Kidney capillary endothelial cell (primary cell): ENCODE measurements around the gene ART3.

Experiments
- DNase-seq: peaks from one replicate; pipeline ENCODE4 v3.0.0-alpha.2; 2018; ENCODE audit warnings: low spot score

Gene ART3

DNA sequence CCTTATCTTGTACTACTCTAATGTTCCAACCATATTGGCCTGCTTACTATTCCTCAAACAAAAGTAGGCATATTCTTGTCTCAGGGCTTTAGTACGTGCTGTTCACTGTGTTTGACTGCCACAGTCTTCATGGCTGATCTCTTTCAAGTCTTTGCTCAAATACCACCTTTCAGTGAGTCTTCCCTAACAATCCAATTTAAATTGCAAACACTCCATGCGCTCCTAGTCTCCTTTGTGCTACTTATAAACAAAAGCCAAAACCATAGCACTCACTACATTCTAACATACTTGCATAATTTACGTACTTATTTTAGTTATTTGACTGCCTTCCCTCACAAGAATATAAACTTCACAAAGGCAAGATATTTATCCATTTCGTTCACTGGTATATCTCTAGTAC, 1.7 kb upstream of the ART3 start:
- DNase-seq: no peak

DNA sequence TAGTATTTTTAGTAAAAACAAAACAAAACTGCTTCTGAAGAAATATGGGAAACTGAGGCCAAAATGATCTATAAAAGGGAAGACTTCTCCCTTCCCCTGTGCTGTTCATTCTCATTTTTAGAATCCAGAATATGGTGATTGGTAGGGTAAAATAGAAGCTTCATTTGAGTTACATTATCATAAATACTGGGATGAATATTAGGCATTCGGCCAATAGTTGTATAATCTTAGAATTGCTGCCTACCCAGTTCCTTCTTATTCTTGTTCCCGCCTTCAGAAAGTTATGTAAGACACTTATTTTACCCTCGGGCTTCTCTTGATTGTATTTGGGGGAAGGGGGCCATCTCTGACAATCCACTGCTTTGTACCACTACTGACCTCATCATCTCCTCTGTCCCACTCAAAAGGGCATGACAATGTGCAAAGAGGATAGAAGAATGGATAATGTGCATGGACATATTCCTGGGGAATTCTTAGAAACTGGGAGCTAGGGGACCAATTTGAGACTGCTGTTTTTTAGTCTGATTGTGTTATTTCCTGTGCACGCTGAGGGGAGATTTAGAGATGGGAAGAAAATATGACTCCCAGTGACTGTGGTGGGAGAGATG, 588 bp downstream of the ART3 start:
- no peak for DNase-seq

DNA sequence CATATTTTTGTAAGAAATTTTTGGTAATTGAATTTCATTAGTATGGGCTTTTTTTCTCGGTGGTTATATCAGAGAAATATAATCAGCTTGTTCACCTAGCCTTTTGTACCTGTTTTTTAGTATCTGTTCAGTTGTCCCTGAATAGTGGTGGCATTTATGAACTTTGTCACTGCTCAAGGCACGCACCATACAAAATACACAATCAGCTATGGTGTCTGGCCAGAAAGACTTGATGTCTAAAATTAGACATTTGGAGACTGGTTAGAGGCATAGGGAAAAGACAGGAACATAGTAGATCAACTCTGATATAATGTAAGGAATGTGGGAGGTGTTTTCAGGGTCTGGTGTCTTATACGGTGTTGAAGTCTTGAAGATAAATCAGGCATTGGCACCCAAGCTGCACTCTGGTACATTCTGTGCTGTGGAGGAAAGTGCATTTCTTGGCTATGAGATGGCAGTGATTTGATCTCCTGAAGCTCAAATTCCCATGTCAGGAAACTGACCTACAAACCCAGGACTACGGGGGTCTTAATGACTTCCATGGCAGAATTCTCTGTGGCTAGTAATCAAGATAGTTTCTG, 3.6 kb downstream of the ART3 start:
- DNase-seq: no peak

DNA sequence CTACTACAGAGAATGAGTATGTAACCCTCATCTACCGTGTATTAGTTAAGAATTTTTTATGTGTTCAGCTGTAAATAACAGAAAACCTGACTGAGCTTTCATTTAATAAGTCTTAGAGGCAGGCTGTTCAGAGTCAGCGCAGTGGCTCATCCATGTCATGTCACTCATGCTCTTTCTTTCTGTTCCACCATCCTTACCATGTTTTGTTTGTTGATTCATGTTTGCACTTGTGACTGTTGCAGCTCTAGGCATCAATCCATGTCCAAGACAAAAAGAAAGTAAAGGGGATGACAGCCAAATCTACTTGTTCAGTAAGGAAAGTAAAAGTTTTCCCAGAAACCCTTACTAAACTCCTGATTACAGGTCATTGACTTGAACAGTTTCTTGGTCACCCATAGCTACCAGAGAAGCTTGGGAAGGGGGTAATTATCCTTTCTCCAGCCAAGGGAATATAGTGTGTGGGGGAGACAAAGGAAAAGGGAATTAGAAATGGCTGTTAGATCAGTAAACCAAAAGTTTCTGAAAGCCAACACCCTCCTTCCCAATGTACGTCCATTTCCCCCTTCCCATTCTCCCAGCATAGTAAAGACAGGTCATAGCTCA, 9.0 kb downstream of the ART3 start:
- DNase-seq: no peak

DNA sequence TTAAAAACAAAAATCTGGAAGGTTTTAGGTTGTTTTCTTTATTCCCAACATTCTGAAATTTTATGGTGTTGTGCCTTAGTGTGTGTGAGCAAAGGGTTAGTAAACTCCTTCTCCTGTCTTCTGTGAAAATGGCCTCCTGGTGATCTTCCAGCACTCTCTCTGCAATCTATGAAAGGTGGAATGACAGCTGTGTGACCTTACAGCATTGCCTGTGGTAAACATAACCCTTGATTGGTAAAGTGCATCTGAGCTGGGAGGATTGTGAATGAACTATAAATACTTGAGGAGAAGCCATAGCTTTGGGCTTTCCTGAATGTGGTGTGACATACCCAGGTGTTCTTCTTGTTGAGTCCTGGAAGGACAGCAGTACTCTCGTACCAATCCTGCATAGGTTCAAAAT, 10.0 kb downstream of the ART3 start:
- DNase-seq: no peak

DNA sequence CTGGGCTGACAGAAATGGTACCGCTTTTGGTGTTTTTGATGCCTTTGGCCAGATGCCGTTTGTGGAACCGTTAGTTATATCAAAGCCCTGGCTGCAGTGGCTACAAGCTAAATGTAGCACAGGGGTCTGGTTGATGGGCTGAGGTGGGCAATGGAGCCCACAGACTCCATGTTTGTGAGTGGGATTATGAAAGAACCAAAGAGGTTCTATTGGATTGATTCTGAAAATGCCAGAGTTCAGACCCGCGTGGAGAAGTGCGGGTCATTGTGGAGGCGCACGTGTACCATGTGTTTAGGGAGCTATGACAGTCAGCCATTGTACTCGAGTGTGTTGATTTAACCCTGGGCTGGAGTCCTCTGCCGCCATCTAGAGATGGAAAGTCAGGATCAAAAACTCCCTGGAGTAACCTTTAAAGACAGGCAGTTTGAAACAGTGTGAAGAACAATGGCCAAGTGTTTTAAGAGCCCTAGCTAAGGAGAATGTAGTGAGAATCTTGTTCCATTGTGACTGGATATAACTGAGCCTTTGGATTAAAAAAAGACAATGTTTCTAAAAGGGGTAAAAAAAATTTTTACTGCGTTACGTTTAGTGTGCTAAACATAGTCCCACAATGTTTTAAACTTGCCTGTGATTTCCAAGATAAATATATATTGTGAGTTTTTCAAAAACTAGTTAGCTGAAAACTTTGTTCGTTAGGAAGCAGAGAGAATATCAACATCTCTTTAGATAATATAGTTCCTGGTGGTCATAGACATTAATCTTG, 12.7 kb downstream of the ART3 start:
- peak; percentile 69 for DNase-seq

DNA sequence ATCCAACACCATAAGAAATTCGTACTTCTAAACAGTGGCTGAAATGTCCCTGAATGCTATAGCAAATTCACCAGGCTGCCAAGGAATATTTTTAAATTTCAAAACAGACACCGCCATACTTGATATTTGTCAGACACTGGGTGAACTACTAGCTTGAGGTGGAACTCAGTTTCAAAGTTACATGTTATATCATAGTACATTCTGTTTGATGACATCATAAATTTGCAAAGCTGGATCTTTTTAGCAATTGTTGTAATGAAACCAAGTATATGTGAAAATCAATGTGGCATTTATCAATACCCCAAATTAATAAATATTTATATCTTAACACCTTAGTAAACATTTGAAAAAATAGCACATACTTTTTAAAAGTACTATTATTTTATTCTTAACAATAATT, 14.2 kb downstream of the ART3 start:
- DNase-seq: no peak

DNA sequence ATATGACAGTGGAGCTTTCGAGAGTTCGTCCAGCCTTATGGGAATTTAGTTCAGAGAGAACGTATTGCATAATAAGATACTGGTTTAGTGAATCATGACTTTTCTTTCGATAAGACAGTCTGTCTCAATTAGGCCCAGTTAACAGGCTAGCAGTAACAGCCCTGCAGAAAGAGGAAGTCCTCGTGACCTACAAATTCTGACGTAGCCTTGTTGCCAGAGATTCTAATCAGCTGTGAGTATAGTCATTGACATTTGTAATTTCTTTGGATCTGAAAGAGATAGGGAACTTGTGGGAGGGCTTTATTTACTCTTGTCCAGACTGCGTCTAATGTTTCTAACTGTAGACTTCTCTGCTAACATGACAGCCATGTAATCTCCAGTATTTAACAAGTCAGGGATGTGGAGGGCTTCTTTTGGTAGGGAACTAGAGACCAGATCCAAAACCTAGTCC, 15.8 kb downstream of the ART3 start:
- DNase-seq: no peak

DNA sequence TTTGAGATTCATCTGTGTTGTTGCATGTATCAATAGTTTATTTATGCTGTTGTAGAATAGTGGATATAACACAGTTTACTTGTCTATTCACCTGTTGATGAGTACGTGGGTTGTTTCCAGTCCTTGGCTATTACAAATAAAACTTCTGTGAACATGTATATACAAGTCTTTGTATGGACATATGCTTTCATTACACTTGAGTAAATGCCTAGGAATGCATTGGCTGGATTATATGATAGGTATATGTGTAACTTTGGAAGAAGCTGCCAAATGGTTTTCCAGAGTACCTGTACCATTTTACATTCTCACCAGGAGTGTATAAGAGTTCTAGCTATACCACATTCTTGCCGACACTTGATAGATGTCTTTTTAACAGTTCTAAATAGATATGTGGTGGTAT, 16.5 kb downstream of the ART3 start:
- DNase-seq: no peak

DNA sequence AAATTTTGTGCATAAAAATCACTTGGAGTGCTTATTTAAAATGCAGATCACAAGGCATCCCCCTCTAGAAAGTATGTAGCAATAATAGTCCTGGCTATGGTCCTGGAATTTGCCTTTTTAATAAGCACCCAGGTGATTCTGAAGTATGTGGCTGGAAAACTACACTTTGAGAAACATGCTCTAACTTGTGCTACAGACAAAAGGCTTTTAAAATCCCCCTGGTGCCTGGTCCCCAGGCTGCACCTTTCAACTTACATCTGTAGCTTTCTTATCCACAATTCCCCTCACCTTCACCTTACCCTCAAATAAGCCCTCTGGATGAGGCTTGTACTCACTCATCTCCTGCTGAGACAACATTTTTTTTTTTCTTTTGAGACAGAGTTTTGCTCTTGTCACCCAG, 21.1 kb downstream of the ART3 start:
- DNase-seq: no peak

DNA sequence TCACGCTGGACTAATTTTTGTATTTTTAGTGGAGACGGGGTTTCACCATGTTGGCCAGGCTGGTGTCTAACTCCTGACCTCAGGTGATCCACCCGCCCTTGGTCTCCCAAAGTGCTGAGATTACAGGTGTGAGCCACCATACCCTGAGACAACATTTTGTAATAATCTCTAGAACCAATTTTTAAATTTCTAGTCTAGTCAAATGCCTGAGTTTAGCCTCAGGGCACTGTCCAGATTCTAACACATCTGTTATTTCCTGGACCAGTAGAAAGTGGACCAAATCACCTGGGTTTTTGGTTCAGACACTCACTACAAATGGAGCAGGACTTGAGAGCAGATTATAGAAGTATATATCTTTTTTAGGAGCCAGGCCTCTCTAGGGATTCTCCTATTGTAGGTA, 21.6 kb downstream of the ART3 start:
- no peak for DNase-seq

DNA sequence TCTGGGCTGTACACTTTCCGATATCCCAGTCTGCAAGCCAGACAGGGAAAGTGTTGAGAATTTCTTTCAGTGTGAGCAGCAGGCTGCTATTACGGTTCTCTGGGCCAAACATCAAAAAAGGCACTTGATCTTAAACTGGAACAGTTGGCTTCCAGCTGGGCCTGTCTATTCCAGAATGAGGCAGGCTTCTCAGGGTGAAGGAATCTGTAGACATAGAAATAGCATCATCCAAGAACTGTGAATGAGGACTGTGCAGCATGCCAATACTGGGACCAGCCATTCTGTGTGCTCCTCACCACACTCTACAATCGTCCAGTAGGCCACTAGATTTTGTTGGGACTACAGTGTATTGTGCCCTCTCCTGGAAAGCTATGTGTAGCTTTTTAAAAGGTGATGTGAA, 31.1 kb downstream of the ART3 start:
- no peak for DNase-seq

DNA sequence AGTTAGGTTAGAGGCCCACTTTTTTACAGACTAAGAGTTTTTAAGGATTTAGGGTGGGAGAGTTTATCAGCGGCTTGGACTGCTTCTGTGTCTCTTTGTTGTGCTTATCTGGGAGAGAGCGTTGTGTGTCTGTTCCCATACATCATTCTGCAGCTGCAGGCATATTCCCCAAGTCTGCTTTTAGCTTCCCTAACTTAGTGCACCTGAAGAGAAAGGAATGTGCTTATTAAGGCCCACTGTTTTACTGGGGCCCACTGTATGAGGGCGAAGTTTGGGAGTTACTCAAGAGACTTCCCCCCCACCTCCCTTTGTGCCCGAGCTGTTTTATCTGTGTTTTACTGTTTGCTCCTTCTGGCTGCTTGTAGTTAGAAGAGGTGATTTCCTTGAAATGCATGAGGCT, 31.9 kb downstream of the ART3 start:
- no peak for DNase-seq

DNA sequence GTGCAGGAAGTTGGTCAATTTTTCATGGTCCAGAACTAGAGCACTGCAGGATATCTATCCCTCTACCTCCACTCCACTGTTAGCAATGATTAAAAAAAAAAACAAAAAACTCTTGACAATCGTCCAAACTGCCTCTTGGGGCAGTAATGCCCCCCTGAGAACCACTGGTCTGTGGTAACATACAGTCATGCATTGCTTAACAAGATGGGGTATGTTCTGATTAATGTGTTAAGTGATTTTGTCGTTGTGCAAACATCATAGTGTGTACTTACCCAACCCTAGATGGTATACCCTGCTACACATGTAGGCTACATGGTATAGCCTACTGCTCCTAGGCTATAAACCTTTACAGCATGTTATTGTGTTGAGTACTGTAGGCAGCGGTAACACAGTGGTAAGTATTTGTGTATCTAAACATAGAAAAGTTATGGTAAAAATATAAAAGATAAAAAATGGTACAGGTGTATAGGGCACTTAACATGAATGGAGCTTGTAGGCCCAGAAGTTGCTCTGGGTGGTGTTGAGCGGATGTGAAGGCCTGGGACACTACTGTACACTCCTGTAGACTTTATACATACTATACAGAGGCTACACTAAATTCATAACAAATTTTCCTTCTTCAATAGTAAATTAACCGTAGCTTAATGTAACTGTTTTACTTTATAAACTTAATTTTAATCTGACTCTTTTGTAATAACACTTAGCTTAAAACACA, 34.1 kb downstream of the ART3 start:
- no peak for DNase-seq

DNA sequence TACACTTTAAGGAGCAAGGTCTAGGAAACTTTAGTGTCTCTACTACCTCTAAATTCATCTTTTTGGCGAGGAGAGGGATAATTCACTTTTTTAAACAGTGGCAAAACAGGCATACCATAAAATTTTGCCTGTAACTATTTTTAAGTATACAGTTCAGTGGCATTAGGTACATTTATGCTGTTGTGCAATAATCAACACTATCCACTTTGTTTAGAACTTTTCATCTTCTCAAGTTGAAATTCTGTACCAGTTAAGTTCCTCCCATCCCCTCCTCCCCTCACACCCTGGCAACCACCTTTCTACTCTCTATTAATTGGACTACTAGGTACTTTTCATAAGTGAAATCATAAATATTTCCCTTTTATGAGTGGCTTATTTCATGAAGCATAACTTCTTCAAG, 42.3 kb downstream of the ART3 start:
- DNase-seq: no peak

DNA sequence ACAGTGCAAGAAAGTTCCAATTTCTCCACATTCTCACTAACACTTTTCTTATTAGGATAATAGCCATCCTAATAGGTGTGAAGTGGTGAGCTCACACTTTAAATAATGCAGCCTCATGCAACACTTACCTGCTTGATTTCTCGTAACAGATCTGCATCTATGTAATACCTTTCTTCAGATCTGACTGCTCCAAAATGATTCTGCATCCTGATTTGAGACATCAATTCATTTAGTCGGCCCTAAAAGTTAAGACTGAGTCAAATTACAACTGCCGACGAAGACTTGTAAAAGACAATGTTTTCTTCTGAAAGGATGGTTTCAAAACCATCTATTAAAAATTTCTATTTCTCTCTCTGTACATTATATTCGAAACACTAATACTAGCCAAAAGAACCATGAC, 43.0 kb downstream of the ART3 start:
- no peak for DNase-seq

DNA sequence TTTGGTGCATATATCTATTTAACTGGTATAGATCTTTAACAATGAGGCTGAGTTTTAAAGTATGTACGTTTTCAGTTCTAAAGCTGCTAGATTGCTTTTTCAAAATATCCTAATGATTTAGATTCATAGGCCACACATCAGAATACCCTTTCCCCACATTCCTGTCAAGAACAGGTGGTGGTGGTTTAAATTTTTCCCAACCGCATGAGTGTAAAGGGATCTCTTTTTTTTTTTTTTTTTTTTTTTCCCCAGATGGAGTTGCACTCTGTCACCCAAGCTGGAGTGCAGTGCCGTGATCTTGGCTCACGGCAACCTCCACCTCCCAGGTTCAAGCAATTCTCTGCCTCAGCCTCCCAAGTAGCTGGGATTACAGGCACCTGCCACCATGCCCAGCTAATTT, 45.7 kb downstream of the ART3 start:
- no peak for DNase-seq

DNA sequence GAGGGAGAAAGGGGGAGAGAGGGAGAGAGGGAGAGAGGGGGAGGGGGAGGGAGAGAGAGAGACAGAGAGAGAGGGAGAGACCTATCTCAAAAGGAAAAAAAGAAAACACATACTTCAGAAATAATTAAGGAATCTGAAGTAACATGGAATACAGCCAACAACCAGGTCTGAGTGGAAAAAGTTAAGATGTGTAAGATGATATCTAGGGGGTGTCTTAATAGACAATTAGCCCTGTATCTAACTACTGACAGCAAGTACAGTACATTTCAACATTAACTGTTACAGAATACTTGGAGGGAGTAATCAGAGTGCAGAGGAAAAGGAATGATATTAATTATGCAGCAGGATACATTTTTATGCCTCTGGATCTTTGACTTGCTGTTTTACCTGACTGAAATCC, 51.3 kb downstream of the ART3 start:
- DNase-seq: no peak

DNA sequence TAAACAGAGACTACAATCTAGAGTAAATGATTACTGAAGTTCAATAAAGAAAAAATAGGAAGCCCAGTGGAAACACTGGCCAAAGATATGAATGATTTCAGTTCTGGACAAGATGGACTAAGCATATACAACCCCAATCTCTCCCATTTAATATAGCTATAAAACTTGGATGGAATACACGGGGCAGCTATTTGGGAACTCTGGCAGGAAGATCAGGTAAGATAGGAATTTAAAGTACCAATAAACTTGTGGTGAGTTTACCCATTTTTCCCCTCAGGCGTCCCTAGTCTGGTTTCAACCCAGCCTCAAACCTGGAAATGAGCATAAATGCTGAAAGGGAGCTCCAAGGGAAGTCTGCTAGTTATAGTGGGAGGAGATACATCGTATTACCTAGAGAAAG, 53.2 kb downstream of the ART3 start:
- DNase-seq: no peak

DNA sequence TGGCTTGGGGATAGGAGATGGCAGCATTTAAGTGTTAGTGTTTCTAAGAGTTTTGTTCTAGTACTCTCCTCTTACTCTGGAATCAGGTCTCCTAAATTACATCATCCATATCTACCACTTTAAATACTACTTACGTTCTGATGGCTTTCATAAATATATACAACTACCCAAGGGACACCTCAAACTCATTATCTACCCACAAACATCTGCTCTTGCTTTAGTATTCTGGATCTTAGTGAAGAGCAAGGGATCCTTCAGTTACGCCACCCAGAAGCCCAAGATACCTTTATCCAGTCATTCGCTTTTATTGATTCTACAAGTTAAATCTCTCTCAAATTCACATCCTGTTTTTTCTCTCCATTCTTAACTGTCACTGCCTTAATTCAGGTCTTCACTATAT, 66.7 kb downstream of the ART3 start:
- no peak for DNase-seq

DNA sequence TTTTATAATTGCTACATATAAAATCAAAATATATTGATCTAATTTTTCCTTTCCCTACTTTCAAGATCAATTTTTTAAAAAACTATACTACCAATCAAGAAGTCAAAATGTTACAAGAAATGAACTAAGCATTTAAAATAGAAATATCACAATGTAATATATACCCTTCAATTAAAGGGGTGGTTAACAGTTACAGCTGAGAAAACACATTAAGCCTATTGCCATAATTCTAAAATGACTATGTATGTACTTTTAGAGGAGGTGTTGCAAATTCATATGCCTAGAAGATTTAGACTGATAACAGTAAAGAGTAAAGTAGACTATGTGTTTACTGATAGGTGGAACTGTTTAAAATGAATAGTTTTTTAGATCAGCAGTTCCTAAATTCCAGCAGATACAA, 70.0 kb downstream of the ART3 start:
- DNase-seq: no peak

DNA sequence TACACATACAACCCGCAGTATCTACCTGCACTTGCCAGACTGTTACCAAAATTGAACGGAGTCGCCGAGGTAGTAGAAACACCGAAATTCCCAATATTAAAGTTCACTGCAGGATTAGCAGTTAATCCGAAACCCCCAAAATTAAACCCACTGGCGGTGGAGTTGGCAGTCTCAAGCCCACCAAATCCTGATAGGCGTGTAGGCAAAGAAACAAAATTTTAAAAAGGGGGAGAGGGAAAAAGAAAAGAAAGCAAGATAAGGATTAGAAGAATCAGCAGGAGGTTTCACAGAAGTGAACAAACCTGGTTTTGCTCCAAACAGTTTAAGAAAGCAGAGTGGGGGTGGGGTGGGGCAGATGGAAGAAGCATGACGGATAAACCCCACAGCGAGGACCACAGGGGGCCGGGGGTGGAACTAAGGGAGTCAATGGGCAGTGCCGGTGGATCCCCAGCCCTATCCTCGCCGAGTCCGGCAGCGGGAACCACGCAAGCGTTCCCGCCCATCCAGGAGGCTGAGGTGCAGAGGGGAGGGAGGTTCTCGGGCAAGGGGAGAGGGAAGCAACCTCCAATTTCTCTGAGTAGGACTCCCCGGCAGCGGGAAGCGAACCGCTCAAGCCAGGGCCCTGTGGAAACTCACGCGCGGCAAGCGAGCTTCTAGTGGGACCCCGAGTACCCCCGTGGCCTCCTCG, 73.1 kb downstream of the ART3 start:
- DNase-seq: peak; percentile 39
